Transverse colon (tissue), 4 donors: ENCODE measurements around the gene EMP3.
"Not testable (repeated sequence)": the region's sequence is repeated elsewhere in the genome, so short reads cannot be mapped to it uniquely, and the experiment has no call there.

Source experiments
- POLR2A ChIP-seq: fragments of 450-650 bp; IDR thresholded peaks from one replicate; pipeline ENCODE4 v1.6.1; 2016; ENCODE audit warnings: antibody characterized with exemption, mild to moderate bottlenecking, moderate library complexity
- POLR2AphosphoS5 ChIP-seq, 3 donors: sonication (generic); formaldehyde crosslinking; IDR thresholded peaks; one replicate each; pipeline ENCODE4 v1.6.1; 2016; ENCODE audit warnings: antibody characterized with exemption in 3 of 3
- TF ChIP-seq, protein P1 (sequence below), 5 experiments: fragments of 200-600 bp in 3 of 5; fragments of 450-650 bp in 2 of 5; sonication (generic) in 3 of 5; IDR thresholded peaks; 1 replicate in 2 of 5; 2 replicates in 3 of 5; pipeline ENCODE4 v1.5.1; 2016 to 2017; ENCODE audit warnings: antibody characterized with exemption in 5 of 5, inconsistent platforms in 3 of 5, mild to moderate bottlenecking in 2 of 5, moderate library complexity in 1 of 5

DNA sequence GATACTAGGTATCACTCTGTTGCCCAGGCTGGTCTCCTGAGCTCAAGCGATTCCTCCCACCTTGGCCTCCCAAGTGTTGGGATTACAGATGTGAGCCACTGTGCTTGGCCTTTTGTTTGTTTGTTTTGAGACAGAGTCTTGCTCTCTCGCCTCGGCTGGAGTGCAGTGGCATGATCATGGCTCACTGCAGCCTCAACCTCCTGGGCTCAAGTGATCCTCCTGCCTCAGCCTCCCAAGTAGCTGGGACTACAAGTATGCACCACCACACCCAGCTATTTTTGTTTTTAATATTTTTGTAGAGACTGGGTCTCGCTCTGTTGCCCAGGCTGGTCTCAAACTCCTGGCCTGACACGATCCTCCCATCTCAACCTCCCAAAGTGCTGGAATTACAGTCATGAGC, 46.4 kb downstream of the EMP3 start:
- TF ChIP-seq, protein P1, sequence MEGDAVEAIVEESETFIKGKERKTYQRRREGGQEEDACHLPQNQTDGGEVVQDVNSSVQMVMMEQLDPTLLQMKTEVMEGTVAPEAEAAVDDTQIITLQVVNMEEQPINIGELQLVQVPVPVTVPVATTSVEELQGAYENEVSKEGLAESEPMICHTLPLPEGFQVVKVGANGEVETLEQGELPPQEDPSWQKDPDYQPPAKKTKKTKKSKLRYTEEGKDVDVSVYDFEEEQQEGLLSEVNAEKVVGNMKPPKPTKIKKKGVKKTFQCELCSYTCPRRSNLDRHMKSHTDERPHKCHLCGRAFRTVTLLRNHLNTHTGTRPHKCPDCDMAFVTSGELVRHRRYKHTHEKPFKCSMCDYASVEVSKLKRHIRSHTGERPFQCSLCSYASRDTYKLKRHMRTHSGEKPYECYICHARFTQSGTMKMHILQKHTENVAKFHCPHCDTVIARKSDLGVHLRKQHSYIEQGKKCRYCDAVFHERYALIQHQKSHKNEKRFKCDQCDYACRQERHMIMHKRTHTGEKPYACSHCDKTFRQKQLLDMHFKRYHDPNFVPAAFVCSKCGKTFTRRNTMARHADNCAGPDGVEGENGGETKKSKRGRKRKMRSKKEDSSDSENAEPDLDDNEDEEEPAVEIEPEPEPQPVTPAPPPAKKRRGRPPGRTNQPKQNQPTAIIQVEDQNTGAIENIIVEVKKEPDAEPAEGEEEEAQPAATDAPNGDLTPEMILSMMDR (IDR thresholded peaks at IDR 0.05), result not testable (repeated sequence)
- TF ChIP-seq POLR2A; POLR2AphosphoS5 (IDR thresholded peaks at IDR 0.05): not testable (repeated sequence)
